Endothelial cell of umbilical vein (primary cell): ENCODE data around the gene XPNPEP1. TPM values are rescaled to one million over a fixed set of nuclear protein-coding genes. Genes with fewer than 3 reads are reported as not detected.

Experiments
- BruUV-seq: library from RNA; stranded (reverse); fragments of 400-500 nt; replicated peaks from 2 replicates; lab custom pipeline; 2021; lab: Mats Ljungman, UMichigan
- CTCF ChIA-PET: fragments of 300-600, 350-600 bp; sonication (Branson Sonifier 250); formaldehyde crosslinking; loops from one replicate; lab custom pipeline; 2021; ENCODE audit warnings: antibody characterized with exemption, inconsistent platforms; lab: Charles Lee
- POLR2A ChIA-PET: fragments of 300-600, 350-600 bp; sonication (Branson Sonifier 250); formaldehyde crosslinking; loops from one replicate; lab custom pipeline; 2021; ENCODE audit warnings: antibody characterized with exemption, inconsistent platforms; lab: Charles Lee
- DNase-seq: peaks from one replicate; pipeline ENCODE4 v3.0.0-alpha.2; 2011; ENCODE audit warnings: low read depth, low spot score
- FAIRE-seq: peaks from 2 replicates; lab custom pipeline; 2011; peaks lifted over from hg19 to GRCh38; lab: Jason Lieb, UNC
- H2AFZ ChIP-seq: 2 replicates; pipeline ENCODE4 v1.6.0; 2012; ENCODE audit warnings: low read depth, low read length, control low read depth, inconsistent platforms
- H3K27ac ChIP-seq: 2 replicates; pipeline ENCODE4 v1.5.1; 2011; ENCODE audit warnings: low read depth, mild to moderate bottlenecking, control low read depth, low read length, moderate library complexity; ENCODE audit not compliant: insufficient read depth
- H3K27me3 ChIP-seq, 2 experiments: 2 replicates each; pipeline versions ENCODE4 v1.6.0 to v1.6.1; 2011; ENCODE audit warnings: low read length in 2 of 2, mixed read lengths in 1 of 2; ENCODE audit not compliant: control insufficient read depth in 2 of 2, insufficient read depth in 2 of 2
- H3K36me3 ChIP-seq, 2 experiments: 2 replicates in 1 of 2; 3 replicates in 1 of 2; pipeline ENCODE4 v1.5.1; 2011; ENCODE audit warnings: low read length in 2 of 2, mild to moderate bottlenecking in 1 of 2, moderate library complexity in 1 of 2; ENCODE audit not compliant: control insufficient read depth in 2 of 2, insufficient read depth in 2 of 2; ENCODE audit errors: extremely low read depth in 1 of 2
- H3K4me1 ChIP-seq: 3 replicates; pipeline ENCODE4 v1.5.1; 2011; ENCODE audit warnings: mild to moderate bottlenecking, low read length; ENCODE audit not compliant: control insufficient read depth, insufficient read depth; ENCODE audit errors: extremely low read depth
- H3K4me2 ChIP-seq: 2 replicates; pipeline ENCODE4 v1.6.1; 2011; ENCODE audit warnings: low read length, control low read depth, mixed read lengths; ENCODE audit not compliant: insufficient read depth
- H3K4me3 ChIP-seq, 3 experiments: fragments of 200-600 bp in 1 of 3; sonication (generic), shearing (Covaris generic) in 1 of 3; replicated peaks in 1 of 3; 2 replicates each; pipeline ENCODE4 v1.5.1; 2011 to 2016; ENCODE audit warnings: control low read depth in 3 of 3, low read length in 3 of 3, mild to moderate bottlenecking in 2 of 3, inconsistent platforms in 1 of 3, low read depth in 1 of 3, moderate library complexity in 1 of 3; ENCODE audit not compliant: insufficient read depth in 1 of 3
- H3K79me2 ChIP-seq: 2 replicates; pipeline ENCODE4 v1.6.0; 2012; ENCODE audit warnings: low read length, inconsistent platforms; ENCODE audit not compliant: control insufficient read depth, insufficient read depth
- H3K9ac ChIP-seq: replicated peaks from 2 replicates; pipeline ENCODE3; 2011; ENCODE audit warnings: low read length, control low read depth; ENCODE audit not compliant: insufficient read depth; ENCODE audit errors: extremely low read depth
- H3K9me1 ChIP-seq: replicated peaks from 3 replicates; pipeline ENCODE4 v1.6.0; 2011; ENCODE audit warnings: mild to moderate bottlenecking, low read length; ENCODE audit not compliant: control insufficient read depth, insufficient read depth; ENCODE audit errors: extremely low read depth
- H3K9me3 ChIP-seq: replicated peaks from 2 replicates; pipeline ENCODE4 v1.5.1; 2012; ENCODE audit warnings: low read length, inconsistent platforms; ENCODE audit not compliant: control insufficient read depth, insufficient read depth
- H4K20me1 ChIP-seq: replicated peaks from 2 replicates; pipeline ENCODE3; 2011; ENCODE audit warnings: mild to moderate bottlenecking, low read length; ENCODE audit not compliant: control insufficient read depth, insufficient read depth; ENCODE audit errors: extremely low read depth
- EZH2 ChIP-seq: IDR thresholded peaks from 2 replicates; pipeline ENCODE4 v1.6.1; 2012; ENCODE audit warnings: borderline replicate concordance, low read depth, mild to moderate bottlenecking, moderate library complexity, low read length, inconsistent platforms; ENCODE audit not compliant: severe bottlenecking
- FOS ChIP-seq: IDR thresholded peaks from 2 replicates; pipeline ENCODE4 v1.6.1; 2011; ENCODE audit warnings: mild to moderate bottlenecking, low read length, moderate library complexity, borderline replicate concordance; ENCODE audit not compliant: insufficient read depth
- GATA2 ChIP-seq: IDR thresholded peaks from 2 replicates; pipeline ENCODE4 v1.7.0; 2011; ENCODE audit warnings: low read depth, mild to moderate bottlenecking, moderate library complexity, mixed read lengths, low read length; ENCODE audit not compliant: insufficient read length, insufficient read depth
- JUN ChIP-seq: IDR thresholded peaks from 2 replicates; pipeline ENCODE4 v1.6.1; 2011; ENCODE audit warnings: borderline replicate concordance, low read depth; ENCODE audit not compliant: insufficient read length, insufficient read depth
- MYC ChIP-seq: IDR thresholded peaks from one replicate; pipeline ENCODE4 v1.6.1; 2011; ENCODE audit warnings: mild to moderate bottlenecking, low read depth, low read length
- POLR2AphosphoS5 ChIP-seq: IDR thresholded peaks from 2 replicates; pipeline ENCODE4 v1.6.1; 2012; ENCODE audit warnings: low read depth, mild to moderate bottlenecking, control low read depth, low read length, moderate library complexity; ENCODE audit not compliant: insufficient read depth
- dilution Hi-C: fragments of 300-500 bp; cut with MboI; formaldehyde crosslinking; loops from one replicate; pipeline ENCODE4 v1.15.0; 2019; ENCODE audit warnings: low sequenced_read_pairs; ENCODE audit not compliant: extremely low pct_ligation_motif_present
- intact Hi-C: fragments of 100-400 bp; cut with micrococcal nuclease; formaldehyde crosslinking; loops from one replicate; pipeline ENCODE4 v1.10.0; 2022
- polyA plus RNA-seq, 4 experiments: library from polyadenylated mRNA; depleted of rRNA in 3 of 4; stranded (reverse) in 3 of 4; unstranded in 1 of 4; fragments of >200 nt; gene quantifications; 2 replicates each; pipeline versions ENCODE4 v1.2.1 to v1.2.3, GENCODE V29; 2011 to 2012; ENCODE audit warnings: missing spikeins in 1 of 4
- total RNA-seq: library from RNA; stranded (reverse); gene quantifications from 2 replicates; pipeline ENCODE4 v1.2.3, GENCODE V29; 2021
- TF ChIP-seq, protein P1 (sequence below), 2 donors: IDR thresholded peaks; 1 replicate in 1 of 2; 2 replicates in 1 of 2; pipeline ENCODE4 v1.5.1; 2011; ENCODE audit warnings: low read length in 2 of 2, mild to moderate bottlenecking in 2 of 2, moderate library complexity in 2 of 2, control low read depth in 1 of 2, inconsistent platforms in 1 of 2, low read depth in 1 of 2; ENCODE audit not compliant: insufficient read depth in 1 of 2; ENCODE audit errors: extremely low read depth in 1 of 2

XPNPEP1 gene
- total and polyA plus RNA-seq, 2 donors (not counting 3 experiments of a cell fraction or from before 2014, with no cell fraction given): 81.1 to 245 TPM

DNA sequence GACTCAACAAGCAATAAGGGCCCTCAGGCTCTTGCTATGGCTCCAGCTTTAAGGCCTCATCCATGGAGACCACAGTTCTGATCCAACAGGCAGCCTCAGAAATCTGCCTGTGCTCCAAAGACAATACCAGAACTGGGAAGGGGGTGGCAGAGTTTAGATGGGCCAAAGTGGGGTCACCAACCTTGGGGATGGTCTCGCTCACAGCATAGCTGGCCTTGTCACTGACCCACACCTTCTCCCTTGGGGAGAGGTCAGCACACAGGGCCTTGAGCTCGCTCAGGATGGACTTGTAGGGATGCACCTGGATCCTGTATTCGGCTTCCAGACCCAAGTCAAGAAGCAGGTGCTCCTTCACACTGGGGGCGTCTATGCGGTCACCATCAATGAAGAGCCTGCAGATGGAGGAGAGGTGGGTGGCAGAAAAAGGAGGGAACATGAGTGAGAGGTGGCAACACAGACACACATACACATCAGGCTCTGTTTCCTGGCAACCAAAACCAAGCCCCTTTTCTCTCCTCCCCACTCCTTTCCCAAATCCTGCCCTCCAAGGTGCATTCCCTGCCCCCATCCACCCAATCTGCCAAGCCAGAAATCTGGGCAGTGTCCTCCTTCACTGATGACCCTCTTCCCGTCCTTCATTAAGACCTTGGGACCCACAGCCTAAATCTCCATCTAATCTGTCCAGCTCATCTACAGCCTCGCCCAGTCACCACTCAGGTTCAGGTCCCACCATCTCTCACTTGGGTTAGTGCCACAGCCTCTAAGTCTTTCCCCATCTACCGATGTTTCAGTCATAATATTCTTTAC, 40.9 kb downstream of the XPNPEP1 start:
- Histone ChIP-seq H3K36me3 (peaks cover 13 to 35% of the 10 kb centered on the region in 2 experiments), H3K9ac (no peak overlapping the region)

More for the DNA sequence above, 40.9 kb downstream of the XPNPEP1 start:
- Histone ChIP-seq H3K4me3 (no peak overlapping the region), H3K4me1 (peaks cover 10% of the 10 kb centered on the region), H3K27ac (no peak overlapping the region), H2AFZ (no peak overlapping the region), H4K20me1 (no peaks in the 10 kb centered on the region), H3K4me2 (no peak overlapping the region), H3K9me1 (no peaks in the 10 kb centered on the region), H3K27me3 (no peaks in the 10 kb centered on the region), H3K9me3 (no peaks in the 10 kb centered on the region), H3K79me2 (no peaks in the 10 kb centered on the region)
- no TSS peak for BruUV-seq
- ChIA-PET CTCF (interaction anchor here (0.7 to 2.3 kb wide), 5 partner anchors 10 to 256 kb away, joined by 3 to 13 read pairs (median 3); no protein-coding TSS in a partner anchor), POLR2A (no interaction called here)
- intact Hi-C loops: no loop called here
- TF ChIP-seq, protein P1, sequence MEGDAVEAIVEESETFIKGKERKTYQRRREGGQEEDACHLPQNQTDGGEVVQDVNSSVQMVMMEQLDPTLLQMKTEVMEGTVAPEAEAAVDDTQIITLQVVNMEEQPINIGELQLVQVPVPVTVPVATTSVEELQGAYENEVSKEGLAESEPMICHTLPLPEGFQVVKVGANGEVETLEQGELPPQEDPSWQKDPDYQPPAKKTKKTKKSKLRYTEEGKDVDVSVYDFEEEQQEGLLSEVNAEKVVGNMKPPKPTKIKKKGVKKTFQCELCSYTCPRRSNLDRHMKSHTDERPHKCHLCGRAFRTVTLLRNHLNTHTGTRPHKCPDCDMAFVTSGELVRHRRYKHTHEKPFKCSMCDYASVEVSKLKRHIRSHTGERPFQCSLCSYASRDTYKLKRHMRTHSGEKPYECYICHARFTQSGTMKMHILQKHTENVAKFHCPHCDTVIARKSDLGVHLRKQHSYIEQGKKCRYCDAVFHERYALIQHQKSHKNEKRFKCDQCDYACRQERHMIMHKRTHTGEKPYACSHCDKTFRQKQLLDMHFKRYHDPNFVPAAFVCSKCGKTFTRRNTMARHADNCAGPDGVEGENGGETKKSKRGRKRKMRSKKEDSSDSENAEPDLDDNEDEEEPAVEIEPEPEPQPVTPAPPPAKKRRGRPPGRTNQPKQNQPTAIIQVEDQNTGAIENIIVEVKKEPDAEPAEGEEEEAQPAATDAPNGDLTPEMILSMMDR (IDR thresholded peaks at IDR 0.05; ENCODE audit: extremely low read depth in 1 of 2, insufficient read depth in 1 of 2, low read depth in 1 of 2, low read length in 2 of 2): no peak
- TF ChIP-seq EZH2: no peak
- no peak for TF ChIP-seq MYC
- no peak for TF ChIP-seq GATA2
- no peak for TF ChIP-seq FOS
- no peak for TF ChIP-seq POLR2AphosphoS5
- TF ChIP-seq JUN: no peak
- no peak for FAIRE-seq
- no peak for DNase-seq
- dilution Hi-C loops: loop anchor here (25.0 kb wide), 1 partner anchor 405 kb away; no protein-coding TSS in a partner anchor
